Activated CD8-positive, alpha-beta memory T cell treated with anti-CD3 and anti-CD28 coated beads for 48 hours (primary cell): ENCODE data around the gene TTC16.
A peak's percentile ranks its signal among the peaks of the same experiment; 100 is the strongest.

Experiments
- DNase-seq, 3 experiments: peaks; one replicate each; pipeline ENCODE4 v3.0.0-alpha.2; 2020; ENCODE audit warnings: low read depth in 2 of 3, low spot score in 2 of 3

Gene TTC16

GRCh38 chr9:127715470-127716337 lies at the start of gene TTC16, which contains the start of gene PTRH1:
Gene TTC16, plus strand, starts transcription at chr9:127716079. Its CDS starts 67 bp downstream, at chr9:127716146.
Gene PTRH1, minus strand, starts transcription at chr9:127715663. Its CDS starts 24 bp downstream, at chr9:127715639.
- peak; percentile 92 to 99 (median 98) for DNase-seq

- no peak for DNase-seq
These were observed 48.6 kb upstream of the TTC16 start for GRCh38 chr9:127667127-127667844.

GRCh38 chr9:127667906-127668305 lies 48.0 kb upstream of the TTC16 start:
- DNase-seq, result no peak

GRCh38 chr9:127673234-127673633 lies 42.6 kb upstream of the TTC16 start:
- no peak for DNase-seq

- DNase-seq, result no peak
These were observed 39.2 kb upstream of the TTC16 start for GRCh38 chr9:127676638-127677037.

- DNase-seq, result no peak
These were observed 36.4 kb upstream of the TTC16 start for GRCh38 chr9:127679506-127679905.

GRCh38 chr9:127680226-127680625 lies 35.7 kb upstream of the TTC16 start:
- DNase-seq, result no peak

- no peak for DNase-seq
These were observed 35.0 kb upstream of the TTC16 start for GRCh38 chr9:127680846-127681245.

- no peak for DNase-seq
These were observed 33.3 kb upstream of the TTC16 start for GRCh38 chr9:127682351-127683136.

- no peak for DNase-seq
These were observed 32.2 kb upstream of the TTC16 start for GRCh38 chr9:127683723-127684122.

GRCh38 chr9:127684576-127684975 lies 31.3 kb upstream of the TTC16 start:
- DNase-seq, result no peak

GRCh38 chr9:127686461-127687393 lies 29.2 kb upstream of the TTC16 start:
- no peak for DNase-seq

- DNase-seq, result no peak
These were observed 26.4 kb upstream of the TTC16 start for GRCh38 chr9:127689329-127690000.

GRCh38 chr9:127690735-127691134 lies 25.1 kb upstream of the TTC16 start:
- DNase-seq, result no peak

- DNase-seq, result no peak
These were observed 23.8 kb upstream of the TTC16 start for GRCh38 chr9:127692071-127692470.

GRCh38 chr9:127693143-127693542 lies 22.7 kb upstream of the TTC16 start:
- DNase-seq, result no peak

- no peak for DNase-seq
These were observed 22.2 kb upstream of the TTC16 start for GRCh38 chr9:127693697-127694096.

- DNase-seq, result no peak
These were observed 20.8 kb upstream of the TTC16 start for GRCh38 chr9:127694890-127695720.

- no peak for DNase-seq
These were observed 18.3 kb upstream of the TTC16 start for GRCh38 chr9:127697575-127697974.
